Central memory CD8-positive, alpha-beta T cell (primary cell): ENCODE data around the gene GLTP.

Source experiments
- ATAC-seq: fragments of 150-1000 bp; cut with Tn5 transposase; replicated peaks from 2 replicates; pipeline ENCODE4 v1.10.0; 2022; ENCODE audit warnings: mild to moderate bottlenecking, moderate FRiP score, moderate number of reproducible peaks; ENCODE audit not compliant: poor library complexity, severe bottlenecking; ENCODE audit errors: extremely low read depth
- DNase-seq, 2 donors: peaks; one replicate each; pipeline ENCODE4 v3.0.0; 2021; ENCODE audit warnings: low spot score in 2 of 2
- H3K27ac Mint-ChIP-seq: one replicate; pipeline ENCODE4 v1.8.0; 2022; ENCODE audit warnings: low read depth, mild to moderate bottlenecking, moderate library complexity, mixed read lengths
- H3K27me3 Mint-ChIP-seq: one replicate; pipeline ENCODE4 v1.8.0; 2022; ENCODE audit warnings: mixed read lengths
- H3K36me3 Mint-ChIP-seq: one replicate; pipeline ENCODE4 v1.8.0; 2022; ENCODE audit warnings: mild to moderate bottlenecking, moderate library complexity, mixed read lengths; ENCODE audit not compliant: insufficient read depth
- H3K4me1 Mint-ChIP-seq: one replicate; pipeline ENCODE4 v1.8.0; 2022; ENCODE audit warnings: mixed read lengths
- H3K4me3 Mint-ChIP-seq: one replicate; pipeline ENCODE4 v1.8.0; 2022; ENCODE audit warnings: mild to moderate bottlenecking, moderate library complexity, mixed read lengths
- H3K9me3 Mint-ChIP-seq: one replicate; pipeline ENCODE4 v1.8.0; 2022; ENCODE audit warnings: mixed read lengths

Gene GLTP

GRCh38 chr12:109830267-109830666, 50.1 kb downstream of the GLTP start:
- no peak overlapping the region for H3K27ac Mint-ChIP-seq
- DNase-seq, result no peak
- H3K27me3 Mint-ChIP-seq, result peaks cover 43% of the 10 kb centered on the region
- no peaks in the 10 kb centered on the region for H3K36me3 Mint-ChIP-seq
- no peak overlapping the region for H3K4me3 Mint-ChIP-seq
- ATAC-seq, result no peak
- peaks cover 5% of the 10 kb centered on the region for H3K4me1 Mint-ChIP-seq
- H3K9me3 Mint-ChIP-seq, result no peaks in the 10 kb centered on the region

GRCh38 chr12:109829667-109830066, 50.7 kb downstream of the GLTP start:
- ATAC-seq (no peak), DNase-seq (no peak)
- Mint-ChIP-seq H3K36me3 (no peaks in the 10 kb centered on the region), H3K4me1 (peaks cover 5% of the 10 kb centered on the region), H3K4me3 (no peak overlapping the region), H3K27ac (no peak overlapping the region), H3K9me3 (no peaks in the 10 kb centered on the region), H3K27me3 (peaks cover 37% of the 10 kb centered on the region)

DNA sequence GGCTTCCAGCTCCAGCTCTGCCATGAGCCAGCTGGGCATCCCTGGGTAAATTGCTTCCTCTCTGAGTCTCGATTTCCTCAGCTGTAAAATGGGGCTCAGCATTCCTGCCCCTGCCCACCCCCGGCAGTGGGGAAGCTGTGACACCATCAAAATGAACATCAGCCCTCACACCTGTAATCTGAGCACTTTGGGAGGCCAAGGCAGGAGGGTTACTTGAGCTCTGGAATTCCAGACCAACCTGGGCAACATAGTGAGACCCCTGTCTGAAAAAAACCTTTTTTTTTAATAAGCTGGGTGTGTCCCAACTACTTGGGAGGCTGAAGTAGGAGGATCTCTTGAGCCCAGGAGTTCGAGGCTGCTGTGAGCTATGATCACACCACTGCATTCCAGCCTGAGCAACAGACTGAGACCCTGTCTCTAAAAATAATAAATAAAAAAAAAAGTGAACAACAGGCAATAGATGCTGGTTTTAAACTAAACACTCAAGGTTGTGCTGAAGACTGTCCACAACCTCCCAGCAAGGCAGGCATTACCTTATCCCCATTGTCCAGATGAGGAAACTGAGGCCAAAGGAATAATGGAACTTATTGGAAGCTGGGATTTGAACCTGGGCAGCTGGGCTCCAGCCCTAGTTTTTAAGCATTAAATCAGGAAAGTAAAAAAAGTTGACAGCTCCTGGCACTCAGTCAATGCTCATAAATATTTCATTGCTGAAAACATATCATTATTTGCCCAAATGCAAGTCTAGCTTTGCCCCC, 51.4 kb downstream of the GLTP start:
- Mint-ChIP-seq H3K4me3 (no peak overlapping the region), H3K4me1 (peaks cover 5% of the 10 kb centered on the region), H3K9me3 (no peaks in the 10 kb centered on the region), H3K27me3 (peaks cover 30% of the 10 kb centered on the region), H3K27ac (no peak overlapping the region), H3K36me3 (no peaks in the 10 kb centered on the region)
- ATAC-seq, result no peak
- DNase-seq, result no peak

GRCh38 chr12:109827566-109828550, 52.5 kb downstream of the GLTP start:
- no peak overlapping the region for H3K4me3 Mint-ChIP-seq
- H3K4me1 Mint-ChIP-seq, result no peaks in the 10 kb centered on the region
- no peak for ATAC-seq

DNA sequence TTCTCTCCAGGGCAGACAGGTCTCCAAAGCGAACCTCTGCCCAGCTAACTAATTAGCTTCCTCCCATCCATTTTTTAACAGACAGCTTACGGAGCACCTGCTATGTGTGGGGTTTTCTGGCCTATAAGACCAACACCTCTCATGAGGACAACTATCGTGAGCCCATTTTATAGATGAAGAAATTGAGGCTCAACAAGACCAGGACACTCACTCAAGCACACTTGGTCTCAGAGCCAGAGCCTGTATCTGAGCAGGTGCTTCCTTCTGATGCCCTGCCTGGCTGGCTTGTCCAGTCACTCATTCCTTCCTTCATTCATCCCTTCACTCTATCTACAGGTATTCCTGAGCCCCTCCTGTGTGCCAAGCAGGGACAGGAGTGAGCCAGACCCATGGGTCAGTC, 53.3 kb downstream of the GLTP start:
- ATAC-seq (no peak), DNase-seq (no peak)
- peaks cover 20% of the 10 kb centered on the region for H3K27me3 Mint-ChIP-seq
- no peaks in the 10 kb centered on the region for H3K4me1 Mint-ChIP-seq
- H3K27ac Mint-ChIP-seq, result no peak overlapping the region
- no peak overlapping the region for H3K4me3 Mint-ChIP-seq
- H3K9me3 Mint-ChIP-seq, result no peaks in the 10 kb centered on the region
- no peaks in the 10 kb centered on the region for H3K36me3 Mint-ChIP-seq

More at GRCh38 chr12:109827566-109828550, 52.5 kb downstream of the GLTP start:
- H3K36me3 Mint-ChIP-seq, result no peaks in the 10 kb centered on the region
- H3K27ac Mint-ChIP-seq, result no peak overlapping the region
- no peaks in the 10 kb centered on the region for H3K9me3 Mint-ChIP-seq
- peaks cover 23% of the 10 kb centered on the region for H3K27me3 Mint-ChIP-seq
- DNase-seq, result no peak

DNA sequence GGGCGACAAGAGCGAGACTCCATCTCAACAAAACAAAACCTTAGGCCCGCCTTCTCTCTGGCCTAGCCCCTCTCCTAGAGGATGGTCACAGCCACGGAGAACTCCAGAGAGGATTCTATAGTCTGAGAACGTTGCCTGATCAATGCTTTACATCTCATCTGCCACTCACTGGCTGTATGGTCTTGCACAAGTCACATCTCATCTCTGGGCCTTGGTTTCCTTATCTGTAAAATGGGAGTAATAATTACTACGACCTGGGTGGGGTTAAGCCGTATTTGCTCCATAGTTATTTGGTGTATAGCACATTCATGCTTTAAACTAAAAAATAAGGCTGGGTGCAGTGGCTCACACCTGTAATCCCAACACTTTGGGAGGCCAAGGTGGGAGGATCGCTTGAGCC, 55.6 kb downstream of the GLTP start:
- no peak overlapping the region for H3K4me3 Mint-ChIP-seq
- ATAC-seq (no peak), DNase-seq (no peak)
- H3K4me1 Mint-ChIP-seq, result no peaks in the 10 kb centered on the region
- no peaks in the 10 kb centered on the region for H3K36me3 Mint-ChIP-seq
- no peak overlapping the region for H3K27ac Mint-ChIP-seq
- no peaks in the 10 kb centered on the region for H3K9me3 Mint-ChIP-seq
- peaks cover 26% of the 10 kb centered on the region for H3K27me3 Mint-ChIP-seq

DNA sequence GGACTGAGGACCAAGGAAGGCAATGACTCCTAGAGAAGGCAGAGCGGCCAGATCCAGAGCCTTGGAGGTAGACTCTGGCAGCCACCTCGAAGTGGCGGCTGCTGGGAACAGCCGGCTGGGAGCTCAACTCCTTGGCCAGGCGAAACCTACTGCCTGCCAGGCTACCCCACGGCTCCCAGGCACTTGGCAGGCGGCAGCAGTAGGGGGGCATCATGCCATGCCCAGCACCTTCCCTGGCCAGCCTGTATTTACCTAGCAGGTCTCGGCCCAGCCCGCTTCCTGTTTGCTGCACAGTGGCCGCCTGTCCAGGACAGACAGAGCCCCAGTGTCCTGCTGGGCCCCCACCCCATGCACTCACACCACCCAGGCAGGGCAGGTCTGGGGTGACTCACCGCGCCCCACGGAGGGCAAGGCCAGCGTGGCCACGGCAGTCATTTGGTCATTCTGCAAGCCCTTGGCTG, 57.4 kb downstream of the GLTP start:
- no peak for DNase-seq
- Mint-ChIP-seq H3K9me3 (no peaks in the 10 kb centered on the region), H3K36me3 (no peaks in the 10 kb centered on the region), H3K4me1 (no peaks in the 10 kb centered on the region), H3K27ac (no peak overlapping the region), H3K27me3 (peaks cover 38% of the 10 kb centered on the region), H3K4me3 (no peak overlapping the region)
- no peak for ATAC-seq

DNA sequence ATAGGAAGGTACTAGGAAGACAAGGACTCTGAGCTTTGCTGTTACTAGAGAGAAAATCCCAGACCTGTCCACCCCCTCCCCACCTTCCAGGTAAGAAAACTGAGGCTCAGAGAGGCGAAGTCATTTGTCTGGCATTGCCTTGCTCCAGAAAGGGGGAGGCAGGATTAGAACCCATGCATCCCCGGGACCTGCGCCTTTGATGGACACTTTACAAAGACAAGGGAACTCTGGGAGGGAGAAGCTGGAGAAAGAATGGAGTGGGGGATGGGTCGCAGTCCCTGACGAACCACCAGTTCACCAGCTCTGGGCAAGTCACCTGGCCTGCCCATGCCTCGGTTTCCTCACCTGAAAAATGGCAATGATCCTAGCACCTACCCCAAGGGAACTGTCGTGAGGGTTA, 57.9 kb downstream of the GLTP start:
- Mint-ChIP-seq H3K36me3 (no peaks in the 10 kb centered on the region), H3K9me3 (no peaks in the 10 kb centered on the region), H3K4me1 (no peaks in the 10 kb centered on the region), H3K4me3 (no peak overlapping the region), H3K27me3 (peaks cover 38% of the 10 kb centered on the region), H3K27ac (no peak overlapping the region)
- DNase-seq, result no peak
- ATAC-seq, result no peak

DNA sequence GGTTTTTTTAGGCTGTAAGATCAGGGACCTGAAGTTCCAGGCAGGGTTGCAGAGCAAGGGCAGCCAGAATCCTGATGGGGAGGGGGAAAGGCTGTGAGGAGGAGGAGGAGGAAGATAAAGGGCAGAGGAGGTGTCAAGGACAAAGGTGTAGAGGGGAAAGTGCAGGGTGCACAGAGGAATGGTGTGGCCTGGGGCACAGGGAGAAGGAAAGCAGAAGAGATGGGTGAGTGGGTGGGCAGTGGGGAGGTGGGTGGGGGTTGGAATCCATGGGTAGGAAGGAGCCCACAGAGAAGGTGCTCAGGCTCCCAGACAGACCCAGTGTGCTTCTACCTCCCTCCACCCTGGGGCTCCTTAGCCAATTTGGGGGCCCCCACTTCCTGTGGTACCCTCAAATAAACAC, 58.4 kb downstream of the GLTP start:
- no peak for DNase-seq
- Mint-ChIP-seq H3K27me3 (peaks cover 38% of the 10 kb centered on the region), H3K27ac (no peak overlapping the region), H3K9me3 (no peaks in the 10 kb centered on the region), H3K36me3 (no peaks in the 10 kb centered on the region), H3K4me1 (no peaks in the 10 kb centered on the region), H3K4me3 (no peak overlapping the region)
- ATAC-seq, result no peak

GRCh38 chr12:109820816-109821381, 59.4 kb downstream of the GLTP start:
- no peak for ATAC-seq
- H3K4me3 Mint-ChIP-seq, result no peak overlapping the region
- no peak for DNase-seq
- peaks cover 38% of the 10 kb centered on the region for H3K27me3 Mint-ChIP-seq
- H3K36me3 Mint-ChIP-seq, result no peaks in the 10 kb centered on the region
- no peaks in the 10 kb centered on the region for H3K4me1 Mint-ChIP-seq
- H3K27ac Mint-ChIP-seq, result no peak overlapping the region
- no peaks in the 10 kb centered on the region for H3K9me3 Mint-ChIP-seq

DNA sequence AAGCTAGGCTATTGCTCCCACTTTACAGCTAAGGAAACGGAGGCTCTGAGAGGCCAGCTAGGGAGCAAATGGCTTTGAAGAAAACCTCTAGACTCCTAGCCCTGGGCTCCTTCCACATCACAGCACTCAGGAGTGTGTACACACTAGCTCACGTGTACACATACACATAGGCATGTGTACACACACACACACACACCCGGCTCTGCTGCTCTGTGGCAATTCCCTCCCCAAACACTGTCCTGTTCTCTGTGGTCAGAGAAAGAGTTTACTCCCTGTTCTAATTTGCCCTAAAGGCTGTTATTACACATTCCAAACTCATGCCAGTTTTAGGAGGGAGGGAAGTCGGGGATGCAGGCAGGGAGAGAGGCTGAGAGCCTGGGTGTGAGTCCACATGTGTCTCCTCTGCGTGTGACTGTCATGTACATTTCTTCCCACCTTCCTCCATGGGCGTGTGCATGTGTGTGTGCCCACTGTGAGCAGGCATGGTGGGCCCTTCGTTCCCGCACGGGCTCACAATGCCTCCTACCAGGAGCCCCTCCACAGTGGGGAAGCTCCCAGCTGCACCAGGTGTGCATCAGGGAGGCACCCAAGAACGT, 61.3 kb downstream of the GLTP start:
- DNase-seq (no peak), ATAC-seq (no peak)
- H3K27me3 Mint-ChIP-seq, result peaks cover 38% of the 10 kb centered on the region
- H3K9me3 Mint-ChIP-seq, result no peaks in the 10 kb centered on the region
- H3K36me3 Mint-ChIP-seq, result no peaks in the 10 kb centered on the region
- H3K4me1 Mint-ChIP-seq, result no peaks in the 10 kb centered on the region
- H3K4me3 Mint-ChIP-seq, result no peak overlapping the region
- H3K27ac Mint-ChIP-seq, result no peak overlapping the region

- peaks cover 38% of the 10 kb centered on the region for H3K27me3 Mint-ChIP-seq
These were observed 62.1 kb downstream of the GLTP start for GRCh38 chr12:109818253-109818652.

More at GRCh38 chr12:109818253-109818652, 62.1 kb downstream of the GLTP start:
- no peak for DNase-seq
- no peak overlapping the region for H3K27ac Mint-ChIP-seq
- H3K36me3 Mint-ChIP-seq, result no peaks in the 10 kb centered on the region
- no peak for ATAC-seq
- H3K4me1 Mint-ChIP-seq, result no peaks in the 10 kb centered on the region
- no peaks in the 10 kb centered on the region for H3K9me3 Mint-ChIP-seq
- no peak overlapping the region for H3K4me3 Mint-ChIP-seq
